GM12892 (cell line): Measurements from ENCODE around the gene CRKL.

Experiments used
- DNase-seq: peaks from one replicate; pipeline ENCODE4 v3.0.0; 2011; ENCODE audit not compliant: insufficient read length
- FAIRE-seq: peaks from 2 replicates; lab custom pipeline; 2011; peaks lifted over from hg19 to GRCh38; lab: Jason Lieb, UNC
- POLR2A ChIP-seq: IDR thresholded peaks from 2 replicates; pipeline ENCODE4 v1.6.1; 2011; ENCODE audit warnings: low read depth, low read length, control low read depth
- POLR2AphosphoS5 ChIP-seq: IDR thresholded peaks from 2 replicates; pipeline ENCODE4 v1.6.1; 2011; ENCODE audit warnings: low read depth, low read length, control low read depth
- TAF1 ChIP-seq: IDR thresholded peaks from 2 replicates; pipeline ENCODE4 v1.6.1; 2011; ENCODE audit warnings: low read depth, mild to moderate bottlenecking, control low read depth, low read length, borderline replicate concordance

Gene CRKL

GRCh38 chr22:20979243-20979809 is 62.1 kb downstream of the CRKL start:
- no peak for TF ChIP-seq POLR2AphosphoS5
- no peak for TF ChIP-seq TAF1
- no peak for TF ChIP-seq POLR2A
- FAIRE-seq: no peak
- no peak for DNase-seq

GRCh38 chr22:20979940-20980453 is 62.8 kb downstream of the CRKL start:
- FAIRE-seq: no peak
- TF ChIP-seq POLR2A (no peak), POLR2AphosphoS5 (no peak), TAF1 (no peak)
- no peak for DNase-seq

- TF ChIP-seq TAF1: no peak
- TF ChIP-seq POLR2A: no peak
- TF ChIP-seq POLR2AphosphoS5: no peak
- DNase-seq (no peak), FAIRE-seq (no peak)
Measured at GRCh38 chr22:20980523-20980922, 63.3 kb downstream of the CRKL start.

- TF ChIP-seq TAF1 (no peak), POLR2A (no peak), POLR2AphosphoS5 (no peak)
- FAIRE-seq (no peak), DNase-seq (no peak)
Measured at GRCh38 chr22:20980938-20981722, 63.9 kb downstream of the CRKL start.

- TF ChIP-seq POLR2AphosphoS5: peak; percentile 97
- TF ChIP-seq TAF1: no peak
- TF ChIP-seq POLR2A: peak; percentile 95
- DNase-seq (peak; percentile 87), FAIRE-seq (peak; percentile 99)
Measured at GRCh38 chr22:20981787-20982562, 64.8 kb downstream of the CRKL start, which contains the start of gene LZTR1. TSS of gene LZTR1 (plus strand) at chr22:20982297. CDS start at chr22:20982372, 75 bp downstream.

GRCh38 chr22:20982563-20982882 is 65.3 kb downstream of the CRKL start:
- TF ChIP-seq TAF1 (no peak), POLR2A (no peak), POLR2AphosphoS5 (no peak)
- DNase-seq (no peak), FAIRE-seq (peak; percentile 72)

GRCh38 chr22:20983081-20983771 is 66.0 kb downstream of the CRKL start:
- TF ChIP-seq POLR2AphosphoS5 (no peak), POLR2A (no peak), TAF1 (no peak)

GRCh38 chr22:20985720-20986119 is 68.5 kb downstream of the CRKL start:
- TF ChIP-seq TAF1: no peak
- TF ChIP-seq POLR2A: no peak
- TF ChIP-seq POLR2AphosphoS5: no peak
- FAIRE-seq (no peak), DNase-seq (no peak)

More at GRCh38 chr22:20983081-20983771, 66.0 kb downstream of the CRKL start:
- FAIRE-seq: no peak
- DNase-seq: no peak

GRCh38 chr22:20986365-20986764 is 69.2 kb downstream of the CRKL start:
- TF ChIP-seq POLR2A: no peak
- no peak for TF ChIP-seq TAF1
- no peak for TF ChIP-seq POLR2AphosphoS5
- FAIRE-seq (no peak), DNase-seq (no peak)

- DNase-seq (no peak), FAIRE-seq (no peak)
- no peak for TF ChIP-seq POLR2A
- no peak for TF ChIP-seq TAF1
- TF ChIP-seq POLR2AphosphoS5: no peak
Measured at GRCh38 chr22:20987375-20987774, 70.2 kb downstream of the CRKL start.
